Left renal pelvis (tissue), 4 donors: ENCODE results near the gene IRF8. TPM values are rescaled to one million over a fixed set of nuclear protein-coding genes. Genes with fewer than 3 reads are reported as not detected.
"Not testable (repeated sequence)": the region's sequence is repeated elsewhere in the genome, so short reads cannot be mapped to it uniquely, and the experiment has no call there.

ENCODE experiments used
- DNase-seq, 4 donors: peaks; one replicate each; pipeline ENCODE4 v3.0.0-alpha.2; 2013; ENCODE audit warnings: low read depth in 4 of 4, low spot score in 3 of 4
- polyA plus RNA-seq, 4 donors: library from polyadenylated mRNA; unstranded; fragments of 120-200 nt; gene quantifications; one replicate each; pipeline ENCODE4 v1.2.1, GENCODE V29; 2013; ENCODE audit not compliant: insufficient read length in 4 of 4

The IRF8 gene
- polyA plus RNA-seq, 4 donors = 4.0 to 9.1 (median 5.7) TPM

DNA sequence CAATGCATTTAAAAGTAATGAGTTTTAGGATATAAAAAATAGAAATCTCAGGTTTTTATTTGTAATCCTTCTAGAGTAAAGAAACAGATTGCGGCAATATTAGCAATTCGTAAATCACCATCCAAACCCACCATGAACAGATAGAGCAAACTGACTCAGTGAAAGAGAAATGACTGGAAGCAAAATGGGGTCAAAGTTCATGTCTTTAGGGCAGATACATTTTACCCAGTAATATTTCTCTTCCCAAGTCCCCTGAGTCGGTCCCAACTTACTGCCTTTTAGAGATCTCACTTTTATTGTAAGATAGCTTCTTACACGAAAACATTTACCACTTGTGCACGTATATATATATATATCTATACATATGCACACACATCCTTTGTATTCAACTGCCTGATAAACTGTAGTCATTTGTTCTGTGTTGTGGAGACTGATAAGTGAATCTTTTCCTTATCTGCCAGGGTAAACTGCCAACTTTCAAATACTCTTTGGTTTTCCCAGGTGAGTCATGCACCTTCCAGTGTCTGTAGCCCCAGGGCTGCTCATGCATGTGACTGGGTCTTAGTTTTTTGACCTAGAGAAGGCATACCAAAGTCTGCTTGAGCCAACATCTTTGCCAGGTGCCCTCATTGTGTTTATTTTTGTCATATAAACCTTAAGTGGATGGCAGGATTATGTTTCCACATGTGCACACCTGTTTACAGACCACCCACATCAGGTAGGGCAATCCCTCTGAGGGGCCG is 7.8 kb upstream of the IRF8 start:
- no peak for DNase-seq

GRCh38 chr16:85891776-85892166 is 7.2 kb upstream of the IRF8 start:
- no peak for DNase-seq

- no peak for DNase-seq
These were observed 6.2 kb upstream of the IRF8 start for GRCh38 chr16:85892760-85893159.

- DNase-seq = no peak
These were observed 4.7 kb upstream of the IRF8 start for GRCh38 chr16:85894266-85894665.

GRCh38 chr16:85897382-85897781 is 1.6 kb upstream of the IRF8 start:
- DNase-seq = no peak

DNA sequence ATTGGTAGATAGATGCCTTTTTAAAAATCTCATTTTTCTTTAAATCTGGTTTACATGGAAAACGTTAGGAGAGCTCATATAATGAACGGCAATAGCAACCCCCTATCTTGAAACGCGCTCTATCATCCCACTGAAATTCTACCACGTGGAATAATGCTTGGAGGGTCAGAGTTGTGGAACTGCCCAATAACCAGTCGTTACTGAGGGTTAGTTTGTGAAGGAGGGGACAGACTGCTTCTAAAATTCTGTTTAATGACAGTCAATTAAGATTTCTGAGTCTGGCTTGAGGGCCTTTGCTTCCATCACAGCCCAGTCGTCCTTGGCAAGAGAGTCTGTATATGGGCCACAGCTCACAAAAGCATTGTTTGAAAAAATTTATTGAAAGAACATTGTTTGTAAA is 482 bp downstream of the IRF8 start:
- DNase-seq = no peak

- DNase-seq = no peak
These were observed 1.2 kb downstream of the IRF8 start for GRCh38 chr16:85900027-85900792.

DNA sequence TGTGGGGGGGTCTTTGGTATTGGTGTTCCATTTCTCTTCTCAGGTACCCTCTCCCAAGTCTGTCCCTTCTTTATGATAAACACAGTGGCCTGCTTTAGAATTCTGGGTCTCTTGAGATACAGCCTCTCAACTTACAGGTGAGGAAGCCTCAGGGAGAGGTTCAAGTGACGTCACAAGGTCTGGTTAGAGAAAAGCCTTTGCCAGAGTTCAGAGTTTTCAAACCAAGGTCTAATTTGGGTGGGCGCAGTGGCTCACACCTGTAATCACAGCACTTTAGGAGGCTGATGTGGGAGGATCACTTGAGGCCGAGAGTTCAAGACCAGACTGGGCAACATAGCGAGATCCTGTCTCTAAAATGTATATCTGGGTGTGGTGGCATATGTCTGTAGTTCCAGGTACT is 2.1 kb downstream of the IRF8 start:
- DNase-seq = no peak

DNA sequence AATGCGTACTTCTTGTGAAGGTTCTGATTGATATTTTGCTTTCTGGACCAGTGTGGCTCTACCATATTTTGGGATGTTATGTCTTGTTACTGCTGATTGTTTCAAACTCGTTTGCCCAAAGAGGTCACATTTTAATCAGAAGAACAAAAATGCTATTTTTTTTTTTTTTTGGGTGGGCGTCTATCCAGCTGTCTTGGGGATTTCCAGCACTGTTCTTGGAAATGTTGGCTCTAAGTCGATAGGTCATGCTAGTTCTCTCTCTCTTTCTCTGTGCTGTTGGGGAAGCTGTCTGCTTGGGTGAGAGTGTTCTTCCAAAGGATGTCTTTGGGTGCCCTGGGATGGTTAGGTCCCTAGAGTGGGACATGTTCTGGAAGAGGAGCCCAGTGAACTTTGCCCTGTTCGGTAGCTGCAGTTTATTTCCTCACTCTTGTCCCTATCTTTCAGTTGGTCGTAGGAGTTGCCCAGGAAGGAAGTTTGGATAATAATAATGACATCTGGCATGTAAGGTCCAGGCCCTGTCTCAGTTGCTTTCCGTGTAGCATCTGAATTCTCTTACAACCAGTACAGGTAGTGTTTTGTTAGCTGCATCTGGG is 2.9 kb downstream of the IRF8 start:
- DNase-seq = no peak

- no peak for DNase-seq
These were observed 3.6 kb downstream of the IRF8 start for GRCh38 chr16:85902366-85903155.

DNA sequence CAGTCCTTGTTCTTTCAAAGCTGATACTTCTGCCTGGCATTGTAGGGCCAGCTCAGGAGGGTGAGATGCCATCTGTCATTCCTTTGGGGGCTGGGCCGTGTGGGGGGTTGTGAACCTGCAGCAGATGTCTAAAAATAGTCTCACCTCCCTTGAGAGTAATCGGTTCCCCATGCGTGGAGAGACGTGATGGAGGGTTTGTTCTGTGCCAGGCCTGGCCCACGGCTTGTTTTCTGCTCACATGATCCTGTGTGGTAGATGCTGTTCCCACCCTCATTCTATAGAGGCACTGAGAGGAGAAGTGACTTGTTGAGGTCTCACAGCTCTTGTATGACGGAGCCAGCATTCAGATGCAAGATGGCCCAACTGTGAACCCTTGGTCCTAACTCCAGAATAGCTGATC is 4.6 kb downstream of the IRF8 start:
- no peak for DNase-seq

- no peak for DNase-seq
These were observed 6.4 kb downstream of the IRF8 start for GRCh38 chr16:85905110-85906095.

- DNase-seq = no peak
These were observed 7.4 kb downstream of the IRF8 start for GRCh38 chr16:85906349-85906748.

DNA sequence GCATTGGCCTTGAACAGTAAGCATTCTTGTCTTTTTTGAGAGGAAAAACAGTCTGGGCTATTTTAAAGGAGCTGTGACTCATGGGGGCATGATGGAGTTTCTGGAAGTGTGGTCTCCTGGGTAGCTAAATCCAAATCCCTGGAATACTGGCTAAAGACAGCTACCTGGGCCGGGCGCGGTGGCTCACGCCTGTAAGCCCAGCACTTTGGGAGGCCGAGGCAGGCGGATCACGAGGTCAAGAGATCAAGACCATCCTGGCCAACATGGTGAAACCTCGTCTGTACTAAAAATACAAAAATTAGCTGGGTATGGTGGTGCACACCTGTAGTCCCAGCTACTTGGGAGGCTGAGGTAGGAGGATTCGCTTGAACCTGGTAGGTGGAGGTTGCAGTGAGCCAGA is 8.3 kb downstream of the IRF8 start:
- not testable (repeated sequence) for DNase-seq

GRCh38 chr16:85908444-85908843 is 9.5 kb downstream of the IRF8 start:
- DNase-seq = no peak

DNA sequence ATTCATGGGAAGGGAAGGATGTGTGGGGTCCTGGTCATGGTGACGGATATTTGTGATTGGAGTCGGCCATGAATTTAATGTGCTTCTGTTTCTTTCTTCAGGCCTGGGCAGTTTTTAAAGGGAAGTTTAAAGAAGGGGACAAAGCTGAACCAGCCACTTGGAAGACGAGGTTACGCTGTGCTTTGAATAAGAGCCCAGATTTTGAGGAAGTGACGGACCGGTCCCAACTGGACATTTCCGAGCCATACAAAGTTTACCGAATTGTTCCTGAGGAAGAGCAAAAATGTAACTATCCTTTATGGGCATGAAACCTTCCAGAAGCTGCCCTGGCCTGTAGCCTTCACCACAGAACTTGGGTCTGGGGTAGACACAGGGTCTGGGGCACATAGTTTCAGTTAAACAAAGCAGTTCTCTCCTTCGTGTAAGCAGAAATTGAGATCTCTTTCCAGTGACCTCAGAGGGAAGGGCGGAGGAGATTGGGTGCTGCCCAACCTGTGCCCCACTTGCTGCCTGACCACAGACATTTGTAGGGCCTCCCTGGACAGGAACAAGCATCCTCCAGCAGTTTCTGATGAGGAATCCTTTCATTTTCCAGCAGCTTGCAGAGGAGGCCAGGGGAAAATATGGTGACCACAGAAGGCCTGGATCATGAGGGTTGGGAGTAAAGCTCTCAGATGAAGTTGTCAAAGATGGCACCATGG is 10.1 kb downstream of the IRF8 start:
- DNase-seq = no peak

GRCh38 chr16:85909932-85910853 is 11.2 kb downstream of the IRF8 start:
- DNase-seq = no peak

DNA sequence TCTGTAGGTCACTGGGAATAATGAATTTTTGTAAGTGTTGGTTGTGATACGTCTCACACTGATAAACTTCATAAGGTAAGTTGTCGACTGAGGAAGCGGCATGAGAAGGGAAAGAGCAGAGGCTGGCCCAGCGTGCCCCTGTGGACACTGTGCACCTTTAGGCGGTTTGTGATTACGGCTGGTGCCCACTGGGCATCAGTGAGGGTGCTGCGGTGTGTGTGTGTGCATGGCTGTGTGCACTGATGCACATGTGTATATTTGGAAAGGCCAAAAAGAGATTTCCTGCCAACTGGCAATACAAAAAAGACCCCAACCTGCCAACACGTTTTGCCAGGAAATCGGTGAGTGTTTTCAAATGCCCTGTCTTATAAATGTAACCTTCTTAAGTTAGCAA is 11.9 kb downstream of the IRF8 start:
- no peak for DNase-seq
